Tibial artery (tissue), 4 donors: ENCODE data around the gene OR52N1.

ENCODE experiments used
- DNase-seq, 2 donors: peaks; one replicate each; pipeline ENCODE4 v3.0.0-alpha.2; 2019
- H3K27ac ChIP-seq, 2 donors: fragments of 200-600 bp; sonication (generic) in 1 of 2; 1 replicate in 1 of 2; 2 replicates in 1 of 2; pipeline ENCODE4 v1.5.1; 2018 to 2019; ENCODE audit warnings: mild to moderate bottlenecking in 1 of 2
- H3K27me3 ChIP-seq, 2 donors: fragments of 200-600 bp; sonication (generic) in 1 of 2; one replicate each; pipeline versions ENCODE4 v1.5.1 to v1.6.0; 2016 to 2019
- H3K36me3 ChIP-seq, 3 donors: fragments of 200-600 bp; sonication (generic) in 2 of 3; one replicate each; pipeline ENCODE4 v1.5.1; 2016 to 2019; ENCODE audit warnings: mild to moderate bottlenecking in 2 of 3
- H3K4me1 ChIP-seq, 4 donors: fragments of 200-600 bp; sonication (generic) in 2 of 4; 1 replicate in 3 of 4; 2 replicates in 1 of 4; pipeline ENCODE4 v1.5.1; 2016 to 2019
- H3K4me3 ChIP-seq, 2 donors: fragments of 200-600 bp; sonication (generic) in 1 of 2; 1 replicate in 1 of 2; 2 replicates in 1 of 2; pipeline ENCODE4 v1.5.1; 2018 to 2019; ENCODE audit warnings: mild to moderate bottlenecking in 2 of 2
- H3K9me3 ChIP-seq, 3 donors: fragments of 200-600 bp; sonication (generic) in 1 of 3; one replicate each; pipeline ENCODE4 v1.5.1; 2016 to 2019
- intact Hi-C: fragments of 100-400 bp; cut with DNase I; formaldehyde crosslinking; loops from one replicate; pipeline ENCODE4 v1.15.0; 2023; ENCODE audit warnings: low total_unique reads
- TF ChIP-seq, protein P1 (sequence below), 2 experiments: fragments of 200-600 bp in 1 of 2; fragments of 450-650 bp in 1 of 2; IDR thresholded peaks; one replicate each; pipeline ENCODE4 v1.5.1; 2017 to 2019; ENCODE audit warnings: antibody characterized with exemption in 2 of 2, mild to moderate bottlenecking in 1 of 2, moderate library complexity in 1 of 2

Gene OR52N1

DNA sequence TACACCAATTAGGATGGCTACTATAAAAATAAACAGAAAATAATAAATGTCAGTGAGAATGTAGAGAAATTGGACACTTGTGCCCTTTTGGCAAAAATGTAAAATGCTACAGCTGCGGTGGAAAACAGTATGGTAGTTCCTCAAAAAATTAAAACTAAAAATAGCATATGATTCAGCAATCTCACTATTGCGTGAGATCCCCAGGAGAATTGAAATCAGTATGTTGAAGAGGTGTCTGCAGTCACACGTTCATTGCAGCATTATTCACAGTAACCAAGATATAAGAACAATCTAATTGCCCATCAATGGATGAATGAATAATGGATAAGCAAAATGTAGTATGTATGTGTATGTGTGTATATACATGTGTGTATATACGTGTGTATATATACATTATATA is 24.5 kb upstream of the OR52N1 start:
- H3K9me3 ChIP-seq = no peaks in the 10 kb centered on the region
- DNase-seq = no peak
- no peaks in the 10 kb centered on the region for H3K4me1 ChIP-seq
- H3K27me3 ChIP-seq = no peaks in the 10 kb centered on the region
- no peak overlapping the region for H3K27ac ChIP-seq
- H3K4me3 ChIP-seq = no peak overlapping the region
- intact Hi-C loops = no loop called here
- TF ChIP-seq, protein P1, sequence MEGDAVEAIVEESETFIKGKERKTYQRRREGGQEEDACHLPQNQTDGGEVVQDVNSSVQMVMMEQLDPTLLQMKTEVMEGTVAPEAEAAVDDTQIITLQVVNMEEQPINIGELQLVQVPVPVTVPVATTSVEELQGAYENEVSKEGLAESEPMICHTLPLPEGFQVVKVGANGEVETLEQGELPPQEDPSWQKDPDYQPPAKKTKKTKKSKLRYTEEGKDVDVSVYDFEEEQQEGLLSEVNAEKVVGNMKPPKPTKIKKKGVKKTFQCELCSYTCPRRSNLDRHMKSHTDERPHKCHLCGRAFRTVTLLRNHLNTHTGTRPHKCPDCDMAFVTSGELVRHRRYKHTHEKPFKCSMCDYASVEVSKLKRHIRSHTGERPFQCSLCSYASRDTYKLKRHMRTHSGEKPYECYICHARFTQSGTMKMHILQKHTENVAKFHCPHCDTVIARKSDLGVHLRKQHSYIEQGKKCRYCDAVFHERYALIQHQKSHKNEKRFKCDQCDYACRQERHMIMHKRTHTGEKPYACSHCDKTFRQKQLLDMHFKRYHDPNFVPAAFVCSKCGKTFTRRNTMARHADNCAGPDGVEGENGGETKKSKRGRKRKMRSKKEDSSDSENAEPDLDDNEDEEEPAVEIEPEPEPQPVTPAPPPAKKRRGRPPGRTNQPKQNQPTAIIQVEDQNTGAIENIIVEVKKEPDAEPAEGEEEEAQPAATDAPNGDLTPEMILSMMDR (IDR thresholded peaks at IDR 0.05) = no peak
- no peaks in the 10 kb centered on the region for H3K36me3 ChIP-seq

GRCh38 chr11:5809905-5810795 is 19.1 kb upstream of the OR52N1 start:
- peaks cover 0 to 6% of the 10 kb centered on the region in 2 donors for H3K27me3 ChIP-seq
- no peak for DNase-seq
- intact Hi-C loops = loop anchor here (10.0 kb wide), 1 partner anchor 335 kb away; no protein-coding TSS in a partner anchor
- H3K4me1 ChIP-seq = peaks cover 0 to 9% (median 4%) of the 10 kb centered on the region in 4 donors
- no peak overlapping the region for H3K4me3 ChIP-seq
- TF ChIP-seq, protein P1 (IDR thresholded peaks at IDR 0.05) = no peak
- no peak overlapping the region for H3K27ac ChIP-seq
- H3K9me3 ChIP-seq = no peaks in the 10 kb centered on the region
- H3K36me3 ChIP-seq = no peaks in the 10 kb centered on the region

GRCh38 chr11:5809122-5809519 is 18.1 kb upstream of the OR52N1 start:
- Histone ChIP-seq H3K36me3 (no peaks in the 10 kb centered on the region), H3K9me3 (no peaks in the 10 kb centered on the region), H3K4me3 (peak overlapping the region; percentile 35 to 37), H3K27me3 (peaks cover 0 to 6% of the 10 kb centered on the region in 2 donors), H3K27ac (no peak overlapping the region), H3K4me1 (peaks cover 0 to 9% (median 4%) of the 10 kb centered on the region in 4 donors)
- DNase-seq = no peak
- TF ChIP-seq, protein P1 (IDR thresholded peaks at IDR 0.05) = no peak
- intact Hi-C loops = loop anchor here (10.0 kb wide), 1 partner anchor 334 kb away; no protein-coding TSS in a partner anchor

- Histone ChIP-seq H3K27ac (no peak within 1 kb of the TSS), H3K9me3 (no peaks in the 10 kb centered on the region), H3K4me3 (peak within 1 kb of the TSS; percentile 35 to 37), H3K36me3 (no peaks in the 10 kb centered on the region), H3K4me1 (peaks cover 0 to 9% (median 4%) of the 10 kb centered on the region in 4 donors), H3K27me3 (peaks cover 0 to 6% of the 10 kb centered on the region in 2 donors)
- intact Hi-C loops = loop anchor here (10.0 kb wide), 1 partner anchor 334 kb away; no protein-coding TSS in a partner anchor
- peak; percentile 72 to 82 for DNase-seq
- TF ChIP-seq, protein P1 (IDR thresholded peaks at IDR 0.05) = peak; percentile 77 to 79
These were observed 17.5 kb upstream of the OR52N1 start, which contains the start of gene OR52N2 for GRCh38 chr11:5808500-5809121. OR52N2 (plus strand) TSS chr11:5808924; CDS start chr11:5820336, 11,412 bp downstream.

DNA sequence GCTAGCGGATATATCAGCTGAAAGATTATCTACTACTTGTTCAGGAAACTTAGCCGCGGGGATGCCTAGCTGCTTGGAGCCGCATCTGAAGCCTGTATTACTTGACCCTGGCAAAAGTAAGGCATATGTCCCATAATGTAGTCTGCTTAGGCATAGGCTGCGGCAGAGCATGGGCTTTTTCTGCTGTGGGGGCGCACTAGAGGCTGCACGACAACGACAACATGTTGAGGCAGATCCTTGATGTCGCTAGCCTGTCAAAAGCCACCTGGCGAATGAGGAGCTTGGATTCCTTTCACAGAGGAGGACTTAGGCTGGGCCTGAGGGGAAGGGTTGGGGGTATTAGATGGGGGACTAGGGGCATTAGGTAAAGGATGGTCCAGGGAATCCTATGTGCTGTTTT is 16.5 kb upstream of the OR52N1 start:
- no peak overlapping the region for H3K27ac ChIP-seq
- peaks cover 0 to 9% (median 4%) of the 10 kb centered on the region in 4 donors for H3K4me1 ChIP-seq
- H3K27me3 ChIP-seq = peaks cover 0 to 6% of the 10 kb centered on the region in 2 donors
- TF ChIP-seq, protein P1 (IDR thresholded peaks at IDR 0.05) = no peak
- intact Hi-C loops = loop anchor here (10.0 kb wide), 1 partner anchor 333 kb away; no protein-coding TSS in a partner anchor
- no peak overlapping the region for H3K4me3 ChIP-seq
- H3K36me3 ChIP-seq = no peaks in the 10 kb centered on the region
- H3K9me3 ChIP-seq = no peaks in the 10 kb centered on the region
- no peak for DNase-seq
